Liver (tissue), 3 donors: ENCODE data around the gene PIGA.

Source experiments
- CTCF ChIP-seq: fragments of 150-350 bp; IDR thresholded peaks from 2 replicates; pipeline ENCODE4 v1.5.1; 2017; ENCODE audit warnings: improper control_type of control experiment, low read depth, low read length; ENCODE audit not compliant: missing input control
- FOXA1 ChIP-seq: IDR thresholded peaks from 2 replicates; pipeline ENCODE4 v1.6.1; 2016; ENCODE audit warnings: antibody characterized with exemption
- HNF4A ChIP-seq, 2 donors: conservative IDR thresholded peaks; 2 replicates each; pipeline ENCODE4 v1.6.1; 2016; ENCODE audit warnings: antibody characterized with exemption in 2 of 2, mild to moderate bottlenecking in 2 of 2
- JUND ChIP-seq, 2 donors: IDR thresholded peaks; 2 replicates each; pipeline ENCODE4 v1.6.1; 2016; ENCODE audit warnings: antibody characterized with exemption in 2 of 2
- RAD21 ChIP-seq, 2 donors: IDR thresholded peaks; 2 replicates each; pipeline ENCODE4 v1.6.1; 2016; ENCODE audit warnings: antibody characterized with exemption in 2 of 2, mild to moderate bottlenecking in 2 of 2
- RXRA ChIP-seq, 2 donors: IDR thresholded peaks; 2 replicates each; pipeline ENCODE4 v1.6.1; 2017 to 2018; ENCODE audit warnings: antibody characterized with exemption in 2 of 2, mild to moderate bottlenecking in 1 of 2
- SP1 ChIP-seq: IDR thresholded peaks from 2 replicates; pipeline ENCODE4 v1.6.1; 2018; ENCODE audit warnings: antibody characterized with exemption, mild to moderate bottlenecking
- donor health status: healthy.
- donor health status: healthy.

- TF ChIP-seq SP1 (no peak), RAD21 (IDR thresholded peaks at IDR 0.05) (no peak), CTCF (no peak), HNF4A (conservative IDR thresholded peaks at IDR 0.05) (no peak), JUND (IDR thresholded peaks at IDR 0.05) (no peak), RXRA (IDR thresholded peaks at IDR 0.05) (no peak), FOXA1 (no peak)
Measured at GRCh38 chrX:15328821-15329220, 6.5 kb downstream of the PIGA start.
